Measurements from ENCODE around the gene TMEM132D. TPM values are rescaled to one million over a fixed set of nuclear protein-coding genes. Genes with fewer than 3 reads are reported as not detected.

Gene TMEM132D
- total RNA-seq, 1 experiment from 2014 or later, result not detected

DNA sequence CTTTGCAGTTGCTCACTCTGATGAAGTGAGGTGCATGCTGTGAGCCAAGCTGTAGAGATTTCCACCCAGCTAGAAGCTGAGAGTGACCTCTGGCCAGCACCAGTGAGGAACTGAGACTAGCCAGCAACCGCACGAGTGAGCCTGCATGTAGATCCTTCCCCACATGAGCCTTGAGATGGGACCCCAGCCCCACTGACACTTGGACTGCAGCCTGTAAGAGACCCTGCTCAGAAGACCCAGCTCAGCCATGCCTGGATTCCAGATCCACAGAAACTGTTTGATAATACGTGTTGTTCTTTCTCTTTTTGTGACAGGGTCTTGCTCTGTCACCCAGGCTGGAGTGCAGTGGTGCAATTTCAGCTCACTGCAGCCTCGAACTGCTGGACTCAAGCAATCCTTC is 821.4 kb downstream of the TMEM132D start:
- TF ChIP-seq TCF7L2 (IDR thresholded peaks at IDR 0.05; ENCODE audit: low read depth, low read length) (no peak), SIN3A (IDR thresholded peaks at IDR 0.05; ENCODE audit: borderline replicate concordance, insufficient read depth, low read depth, low read length) (no peak), POLR2AphosphoS5 (IDR thresholded peaks at IDR 0.05; ENCODE audit: low read depth, low read length) (no peak)
- TF ChIP-seq, protein P1, sequence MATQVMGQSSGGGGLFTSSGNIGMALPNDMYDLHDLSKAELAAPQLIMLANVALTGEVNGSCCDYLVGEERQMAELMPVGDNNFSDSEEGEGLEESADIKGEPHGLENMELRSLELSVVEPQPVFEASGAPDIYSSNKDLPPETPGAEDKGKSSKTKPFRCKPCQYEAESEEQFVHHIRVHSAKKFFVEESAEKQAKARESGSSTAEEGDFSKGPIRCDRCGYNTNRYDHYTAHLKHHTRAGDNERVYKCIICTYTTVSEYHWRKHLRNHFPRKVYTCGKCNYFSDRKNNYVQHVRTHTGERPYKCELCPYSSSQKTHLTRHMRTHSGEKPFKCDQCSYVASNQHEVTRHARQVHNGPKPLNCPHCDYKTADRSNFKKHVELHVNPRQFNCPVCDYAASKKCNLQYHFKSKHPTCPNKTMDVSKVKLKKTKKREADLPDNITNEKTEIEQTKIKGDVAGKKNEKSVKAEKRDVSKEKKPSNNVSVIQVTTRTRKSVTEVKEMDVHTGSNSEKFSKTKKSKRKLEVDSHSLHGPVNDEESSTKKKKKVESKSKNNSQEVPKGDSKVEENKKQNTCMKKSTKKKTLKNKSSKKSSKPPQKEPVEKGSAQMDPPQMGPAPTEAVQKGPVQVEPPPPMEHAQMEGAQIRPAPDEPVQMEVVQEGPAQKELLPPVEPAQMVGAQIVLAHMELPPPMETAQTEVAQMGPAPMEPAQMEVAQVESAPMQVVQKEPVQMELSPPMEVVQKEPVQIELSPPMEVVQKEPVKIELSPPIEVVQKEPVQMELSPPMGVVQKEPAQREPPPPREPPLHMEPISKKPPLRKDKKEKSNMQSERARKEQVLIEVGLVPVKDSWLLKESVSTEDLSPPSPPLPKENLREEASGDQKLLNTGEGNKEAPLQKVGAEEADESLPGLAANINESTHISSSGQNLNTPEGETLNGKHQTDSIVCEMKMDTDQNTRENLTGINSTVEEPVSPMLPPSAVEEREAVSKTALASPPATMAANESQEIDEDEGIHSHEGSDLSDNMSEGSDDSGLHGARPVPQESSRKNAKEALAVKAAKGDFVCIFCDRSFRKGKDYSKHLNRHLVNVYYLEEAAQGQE (IDR thresholded peaks at IDR 0.05; ENCODE audit: insufficient read depth in 1 of 2, low read depth in 2 of 2, low read length in 1 of 2), result no peak
- TF ChIP-seq, protein P2, sequence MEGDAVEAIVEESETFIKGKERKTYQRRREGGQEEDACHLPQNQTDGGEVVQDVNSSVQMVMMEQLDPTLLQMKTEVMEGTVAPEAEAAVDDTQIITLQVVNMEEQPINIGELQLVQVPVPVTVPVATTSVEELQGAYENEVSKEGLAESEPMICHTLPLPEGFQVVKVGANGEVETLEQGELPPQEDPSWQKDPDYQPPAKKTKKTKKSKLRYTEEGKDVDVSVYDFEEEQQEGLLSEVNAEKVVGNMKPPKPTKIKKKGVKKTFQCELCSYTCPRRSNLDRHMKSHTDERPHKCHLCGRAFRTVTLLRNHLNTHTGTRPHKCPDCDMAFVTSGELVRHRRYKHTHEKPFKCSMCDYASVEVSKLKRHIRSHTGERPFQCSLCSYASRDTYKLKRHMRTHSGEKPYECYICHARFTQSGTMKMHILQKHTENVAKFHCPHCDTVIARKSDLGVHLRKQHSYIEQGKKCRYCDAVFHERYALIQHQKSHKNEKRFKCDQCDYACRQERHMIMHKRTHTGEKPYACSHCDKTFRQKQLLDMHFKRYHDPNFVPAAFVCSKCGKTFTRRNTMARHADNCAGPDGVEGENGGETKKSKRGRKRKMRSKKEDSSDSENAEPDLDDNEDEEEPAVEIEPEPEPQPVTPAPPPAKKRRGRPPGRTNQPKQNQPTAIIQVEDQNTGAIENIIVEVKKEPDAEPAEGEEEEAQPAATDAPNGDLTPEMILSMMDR (IDR thresholded peaks at IDR 0.05), result no peak
- no TSS peak for BruUV-seq (replicated peaks)
- intact Hi-C loops (cut with micrococcal nuclease; ENCODE audit: unreplicated experiment), result no loop called here
- no peak overlapping the region for H3K27ac ChIP-seq (ENCODE audit: low read length)
- no peaks in the 10 kb centered on the region for H3K36me3 ChIP-seq (ENCODE audit: control insufficient read depth, insufficient read depth, low read length)
- no peaks in the 10 kb centered on the region for H3K4me1 ChIP-seq (ENCODE audit: control insufficient read depth, insufficient read depth, low read length)
- CTCF ChIA-PET, result no interaction called here
- H3K27me3 ChIP-seq (ENCODE audit: control insufficient read depth, insufficient read depth, low read length), result no peaks in the 10 kb centered on the region
- in situ Hi-C loops (cut with HindIII; ENCODE audit: low pct_unique_long_range_greater_than_20kb, low sequenced_read_pairs), result no loop called here
- H3K4me3 ChIP-seq (ENCODE audit: low read depth in 2 of 2, low read length in 2 of 2), result no peak overlapping the region
- DNase-seq (ENCODE audit: low read depth, low spot score) (no peak), ATAC-seq (no peak)
- no peaks in the 10 kb centered on the region for H3K9me3 ChIP-seq (ENCODE audit: control insufficient read depth, insufficient read depth, low read depth, low read length)
- POLR2A ChIA-PET, result no interaction called here

DNA sequence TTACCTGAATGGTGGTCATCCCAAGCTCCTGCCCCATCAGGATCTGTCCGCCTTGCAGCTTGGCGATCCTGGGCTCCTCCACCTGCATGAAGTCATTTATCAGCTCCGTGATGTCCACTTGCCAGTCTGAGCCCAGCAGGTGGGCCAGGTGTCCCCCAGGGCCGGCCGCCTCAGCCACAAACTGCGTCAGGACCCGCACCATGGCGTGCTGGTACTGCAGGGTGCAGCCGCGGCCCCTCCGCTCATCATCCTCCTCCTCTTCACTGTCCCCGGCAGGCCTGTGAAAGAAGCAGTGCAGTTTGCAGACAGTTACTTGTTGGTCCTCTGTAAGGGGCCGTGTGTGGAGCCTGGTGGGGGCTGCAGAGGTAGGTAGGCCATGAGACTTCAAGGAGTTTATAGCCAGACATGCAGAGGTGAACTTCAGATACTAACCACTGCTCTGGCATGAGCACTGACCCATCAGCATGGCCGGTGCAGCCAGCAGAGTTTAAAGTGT is 822.0 kb downstream of the TMEM132D start:
- H3K27ac ChIP-seq (ENCODE audit: low read length), result no peak overlapping the region
- H3K36me3 ChIP-seq (ENCODE audit: control insufficient read depth, insufficient read depth, low read length), result no peaks in the 10 kb centered on the region
- DNase-seq (ENCODE audit: low read depth, low spot score) (no peak), ATAC-seq (no peak)
- TF ChIP-seq TCF7L2 (IDR thresholded peaks at IDR 0.05; ENCODE audit: low read depth, low read length) (no peak), POLR2AphosphoS5 (IDR thresholded peaks at IDR 0.05; ENCODE audit: low read depth, low read length) (no peak), SIN3A (IDR thresholded peaks at IDR 0.05; ENCODE audit: borderline replicate concordance, insufficient read depth, low read depth, low read length) (no peak)
- TF ChIP-seq, protein P1 (IDR thresholded peaks at IDR 0.05; ENCODE audit: insufficient read depth in 1 of 2, low read depth in 2 of 2, low read length in 1 of 2), result no peak
- TF ChIP-seq, protein P2 (IDR thresholded peaks at IDR 0.05), result no peak
- no peaks in the 10 kb centered on the region for H3K27me3 ChIP-seq (ENCODE audit: control insufficient read depth, insufficient read depth, low read length)
- no peaks in the 10 kb centered on the region for H3K4me1 ChIP-seq (ENCODE audit: control insufficient read depth, insufficient read depth, low read length)
- intact Hi-C loops (cut with micrococcal nuclease; ENCODE audit: unreplicated experiment) (no loop called here), in situ Hi-C loops (cut with HindIII; ENCODE audit: low pct_unique_long_range_greater_than_20kb, low sequenced_read_pairs) (no loop called here)
- ChIA-PET CTCF (interaction anchor here (0.6 to 0.7 kb wide), 2 partner anchors 440 to 813 kb away, joined by 3 to 5 read pairs; no protein-coding TSS in a partner anchor), POLR2A (no interaction called here)
- no peaks in the 10 kb centered on the region for H3K9me3 ChIP-seq (ENCODE audit: control insufficient read depth, insufficient read depth, low read depth, low read length)
- H3K4me3 ChIP-seq (ENCODE audit: low read depth in 2 of 2, low read length in 2 of 2), result no peak overlapping the region
- no TSS peak for BruUV-seq (replicated peaks)
